Measurements from ENCODE around the gene EZH2.

The EZH2 gene

DNA sequence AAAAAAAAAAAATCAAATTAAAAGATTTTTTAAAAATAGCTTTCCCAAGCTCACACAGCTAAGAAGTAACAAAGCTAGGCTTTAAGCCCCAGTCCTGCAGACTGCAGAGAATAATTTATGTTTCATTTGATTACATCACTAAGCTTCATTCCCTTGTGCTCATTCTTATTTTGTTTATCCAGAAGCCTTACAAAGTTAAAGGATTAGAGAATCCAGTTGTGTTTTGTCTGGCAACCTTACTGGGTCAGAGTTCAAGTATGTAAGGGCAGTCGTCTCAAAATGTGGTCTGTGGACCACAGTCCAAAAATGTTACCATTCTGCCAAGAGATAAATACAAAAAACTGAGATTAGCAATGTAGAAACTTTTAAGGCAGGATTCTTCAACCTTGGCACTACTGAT lies 32.1 kb upstream of the EZH2 start:
- Histone ChIP-seq H3K9me3 (ENCODE audit: control insufficient read depth in 2 of 2, low read length in 2 of 2) (no peaks in the 10 kb centered on the region), H3K36me3 (ENCODE audit: control insufficient read depth in 2 of 2, insufficient read depth in 2 of 2, low read length in 2 of 2) (no peaks in the 10 kb centered on the region), H3K9ac (ENCODE audit: low read length in 2 of 2) (no peak overlapping the region), H3K27ac (ENCODE audit: low read length) (no peak overlapping the region), H3K4me1 (ENCODE audit: control insufficient read depth, insufficient read depth, low read length) (no peaks in the 10 kb centered on the region), H3K27me3 (ENCODE audit: control insufficient read depth in 1 of 2, insufficient read depth in 2 of 2, low read length in 2 of 2) (no peaks in the 10 kb centered on the region), H3K4me3 (ENCODE audit: low read length in 2 of 2) (no peak overlapping the region)

DNA sequence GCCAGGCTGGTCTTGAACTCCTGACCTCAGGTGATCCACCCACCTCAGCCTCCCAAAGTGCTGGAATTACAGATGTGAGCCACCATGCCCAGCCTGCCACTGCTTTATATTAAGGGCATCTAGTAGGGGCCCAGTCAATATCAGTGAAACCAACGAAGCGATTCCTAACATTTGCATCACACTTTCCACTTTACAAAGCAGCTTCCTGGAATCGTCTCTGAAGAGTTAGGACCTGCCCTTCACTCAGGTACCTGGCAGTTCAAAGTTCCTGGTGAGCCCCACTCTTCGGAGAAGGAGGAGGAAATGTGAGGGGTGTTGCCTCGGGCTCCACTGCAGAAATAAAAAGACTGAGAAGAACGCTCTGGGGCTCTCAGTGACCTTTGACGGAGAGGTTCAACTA lies 31.1 kb upstream of the EZH2 start:
- no peaks in the 10 kb centered on the region for H3K27me3 ChIP-seq (ENCODE audit: control insufficient read depth in 1 of 2, insufficient read depth in 2 of 2, low read length in 2 of 2)
- no peaks in the 10 kb centered on the region for H3K9me3 ChIP-seq (ENCODE audit: control insufficient read depth in 2 of 2, low read length in 2 of 2)
- no peak overlapping the region for H3K27ac ChIP-seq (ENCODE audit: low read length)
- H3K36me3 ChIP-seq (ENCODE audit: control insufficient read depth in 2 of 2, insufficient read depth in 2 of 2, low read length in 2 of 2), result no peaks in the 10 kb centered on the region
- no peak overlapping the region for H3K9ac ChIP-seq (ENCODE audit: low read length in 2 of 2)
- no peak overlapping the region for H3K4me3 ChIP-seq (ENCODE audit: low read length in 2 of 2)
- no peaks in the 10 kb centered on the region for H3K4me1 ChIP-seq (ENCODE audit: control insufficient read depth, insufficient read depth, low read length)

DNA sequence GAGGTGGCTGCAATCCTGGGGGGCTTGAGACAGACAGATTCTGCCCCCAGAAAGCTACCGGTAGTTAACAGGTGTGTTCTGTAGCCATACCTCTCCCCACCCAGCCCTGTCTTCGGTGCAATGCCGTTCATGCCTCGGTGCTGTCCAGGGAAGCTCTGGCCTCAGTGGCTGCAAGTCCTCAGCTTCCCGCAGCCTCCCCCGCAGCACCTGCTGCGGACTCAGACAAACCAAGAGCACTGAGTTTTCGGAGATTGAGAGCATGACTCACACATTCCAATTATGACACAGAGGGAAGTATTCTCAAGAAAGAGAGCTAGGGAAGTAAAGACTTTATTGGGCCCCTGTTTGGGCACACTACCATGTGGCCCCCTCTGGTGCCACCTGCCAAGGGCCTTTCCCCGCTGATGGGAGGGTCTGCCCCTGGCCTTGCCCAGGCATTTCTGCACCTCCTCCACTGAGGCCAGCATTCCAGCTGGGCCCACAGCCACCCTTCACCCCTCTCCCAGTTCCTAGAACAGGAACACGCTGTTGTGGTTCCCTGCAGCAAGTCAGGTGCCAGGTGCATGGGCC lies 30.2 kb upstream of the EZH2 start:
- no peak overlapping the region for H3K4me3 ChIP-seq (ENCODE audit: low read length in 2 of 2)
- no peaks in the 10 kb centered on the region for H3K4me1 ChIP-seq (ENCODE audit: control insufficient read depth, insufficient read depth, low read length)
- peaks cover 0 to 2% of the 10 kb centered on the region in 2 donors for H3K27me3 ChIP-seq (ENCODE audit: control insufficient read depth in 1 of 2, insufficient read depth in 2 of 2, low read length in 2 of 2)
- no peaks in the 10 kb centered on the region for H3K9me3 ChIP-seq (ENCODE audit: control insufficient read depth in 2 of 2, low read length in 2 of 2)
- no peak overlapping the region for H3K27ac ChIP-seq (ENCODE audit: low read length)
- no peak overlapping the region for H3K9ac ChIP-seq (ENCODE audit: low read length in 2 of 2)
- no peaks in the 10 kb centered on the region for H3K36me3 ChIP-seq (ENCODE audit: control insufficient read depth in 2 of 2, insufficient read depth in 2 of 2, low read length in 2 of 2)

DNA sequence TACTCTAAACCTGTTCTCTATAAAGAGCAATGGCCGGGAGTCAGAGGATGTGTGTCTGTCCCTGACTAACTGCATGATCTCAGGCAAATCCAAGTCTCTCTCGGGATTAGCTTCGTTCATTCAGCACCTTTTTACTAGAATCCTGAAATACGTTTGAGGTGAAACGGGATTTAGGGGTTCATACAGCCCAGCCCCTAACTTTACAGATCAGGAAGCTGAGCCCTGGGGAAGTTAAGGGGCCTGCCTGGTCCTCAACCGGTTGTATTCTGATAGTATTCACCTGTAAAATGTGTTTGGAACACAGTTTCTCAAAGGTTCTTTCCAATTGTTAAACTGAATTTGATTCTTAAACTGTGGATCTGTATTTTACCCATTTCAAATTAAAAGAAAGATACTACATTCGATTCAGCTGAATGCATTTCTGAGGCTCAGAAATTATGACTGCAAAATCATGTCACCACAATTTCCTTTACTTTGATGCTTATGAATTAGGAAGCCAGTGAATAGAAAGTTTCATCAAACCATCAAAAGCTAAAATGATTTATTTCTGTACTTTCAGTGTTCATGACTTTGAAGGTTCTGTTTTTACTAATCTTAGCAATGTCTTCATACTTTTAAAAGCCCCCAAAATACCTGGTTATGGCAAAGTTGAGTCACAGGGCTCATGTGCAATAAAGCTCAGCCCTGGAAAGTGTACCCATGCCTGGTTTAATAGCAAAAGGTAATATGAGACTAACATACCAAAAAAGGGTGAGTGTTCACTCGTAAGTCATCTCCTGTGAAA lies 28.9 kb upstream of the EZH2 start:
- Histone ChIP-seq H3K36me3 (ENCODE audit: control insufficient read depth in 2 of 2, insufficient read depth in 2 of 2, low read length in 2 of 2) (no peaks in the 10 kb centered on the region), H3K4me3 (ENCODE audit: low read length in 2 of 2) (no peak overlapping the region), H3K27ac (ENCODE audit: low read length) (no peak overlapping the region), H3K27me3 (ENCODE audit: control insufficient read depth in 1 of 2, insufficient read depth in 2 of 2, low read length in 2 of 2) (peaks cover 8 to 10% of the 10 kb centered on the region in 2 donors), H3K9ac (ENCODE audit: low read length in 2 of 2) (no peak overlapping the region), H3K9me3 (ENCODE audit: control insufficient read depth in 2 of 2, low read length in 2 of 2) (no peaks in the 10 kb centered on the region), H3K4me1 (ENCODE audit: control insufficient read depth, insufficient read depth, low read length) (no peaks in the 10 kb centered on the region)

DNA sequence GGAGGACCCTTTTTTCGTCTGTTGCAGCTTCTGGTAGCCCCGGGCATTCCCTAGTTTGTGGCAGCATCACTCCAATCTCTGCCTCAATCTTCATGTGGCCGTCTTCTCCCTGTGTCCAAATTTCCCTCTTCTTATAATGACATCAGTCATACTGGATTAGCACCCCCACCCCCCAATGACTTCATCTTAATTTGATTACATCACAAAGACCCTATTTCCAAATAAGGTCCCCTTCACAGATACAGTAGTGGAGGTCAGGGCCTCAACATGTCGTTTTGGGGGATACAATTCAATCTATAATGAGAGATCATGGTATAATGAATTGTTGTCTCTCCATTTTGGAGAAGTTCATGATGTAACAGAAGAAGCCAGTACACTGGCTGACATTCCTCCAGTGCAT lies 28.1 kb upstream of the EZH2 start:
- no peaks in the 10 kb centered on the region for H3K36me3 ChIP-seq (ENCODE audit: control insufficient read depth in 2 of 2, insufficient read depth in 2 of 2, low read length in 2 of 2)
- no peaks in the 10 kb centered on the region for H3K4me1 ChIP-seq (ENCODE audit: control insufficient read depth, insufficient read depth, low read length)
- no peak overlapping the region for H3K9ac ChIP-seq (ENCODE audit: low read length in 2 of 2)
- peaks cover 8 to 12% of the 10 kb centered on the region in 2 donors for H3K27me3 ChIP-seq (ENCODE audit: control insufficient read depth in 1 of 2, insufficient read depth in 2 of 2, low read length in 2 of 2)
- no peaks in the 10 kb centered on the region for H3K9me3 ChIP-seq (ENCODE audit: control insufficient read depth in 2 of 2, low read length in 2 of 2)
- no peak overlapping the region for H3K27ac ChIP-seq (ENCODE audit: low read length)
- no peak overlapping the region for H3K4me3 ChIP-seq (ENCODE audit: low read length in 2 of 2)

DNA sequence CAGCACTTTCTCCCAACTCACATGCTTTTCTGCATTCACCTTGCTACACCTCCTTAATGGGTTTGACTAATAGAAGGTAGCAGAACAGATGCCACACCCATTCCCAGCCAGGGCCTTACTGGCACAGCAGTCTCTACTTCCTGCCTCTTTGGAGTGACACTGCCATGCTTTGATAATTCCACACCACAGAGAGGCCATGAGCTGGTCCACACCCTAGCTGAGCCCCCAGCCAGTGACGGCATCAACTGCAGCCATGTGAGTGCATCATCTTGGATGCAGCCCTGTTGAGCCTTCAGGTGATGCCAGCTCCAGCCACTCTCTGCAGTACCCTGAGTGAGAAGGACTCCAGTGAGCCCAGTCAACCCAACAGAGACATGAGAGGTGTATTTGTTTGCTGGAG lies 27.5 kb upstream of the EZH2 start:
- no peak overlapping the region for H3K27ac ChIP-seq (ENCODE audit: low read length)
- no peaks in the 10 kb centered on the region for H3K4me1 ChIP-seq (ENCODE audit: control insufficient read depth, insufficient read depth, low read length)
- H3K4me3 ChIP-seq (ENCODE audit: low read length in 2 of 2), result no peak overlapping the region
- peaks cover 8 to 12% of the 10 kb centered on the region in 2 donors for H3K27me3 ChIP-seq (ENCODE audit: control insufficient read depth in 1 of 2, insufficient read depth in 2 of 2, low read length in 2 of 2)
- no peaks in the 10 kb centered on the region for H3K36me3 ChIP-seq (ENCODE audit: control insufficient read depth in 2 of 2, insufficient read depth in 2 of 2, low read length in 2 of 2)
- H3K9ac ChIP-seq (ENCODE audit: low read length in 2 of 2), result no peak overlapping the region
- no peaks in the 10 kb centered on the region for H3K9me3 ChIP-seq (ENCODE audit: control insufficient read depth in 2 of 2, low read length in 2 of 2)

DNA sequence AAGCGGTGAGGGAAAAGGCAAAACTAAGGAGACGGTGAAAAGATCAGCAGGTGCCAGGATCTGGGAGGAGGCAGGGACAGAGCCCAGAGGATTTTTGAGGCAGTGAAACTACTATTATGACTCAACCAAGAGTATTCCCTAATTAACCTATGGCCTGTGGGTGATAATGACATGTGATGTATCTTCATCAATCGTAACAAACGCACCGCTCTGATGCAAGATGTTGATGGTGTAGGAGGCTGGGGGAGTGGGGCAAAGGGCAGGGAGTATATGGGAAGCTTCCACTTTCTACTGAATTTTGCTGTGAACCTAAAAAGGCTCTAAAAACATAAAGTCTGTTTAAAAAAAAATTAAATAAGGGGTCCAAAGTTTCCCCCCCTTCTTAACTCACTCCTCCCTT lies 25.5 kb upstream of the EZH2 start:
- Histone ChIP-seq H3K9me3 (ENCODE audit: control insufficient read depth in 2 of 2, low read length in 2 of 2) (no peaks in the 10 kb centered on the region), H3K27ac (ENCODE audit: low read length) (no peak overlapping the region), H3K4me1 (ENCODE audit: control insufficient read depth, insufficient read depth, low read length) (no peaks in the 10 kb centered on the region), H3K27me3 (ENCODE audit: control insufficient read depth in 1 of 2, insufficient read depth in 2 of 2, low read length in 2 of 2) (peaks cover 8 to 12% of the 10 kb centered on the region in 2 donors), H3K36me3 (ENCODE audit: control insufficient read depth in 2 of 2, insufficient read depth in 2 of 2, low read length in 2 of 2) (no peaks in the 10 kb centered on the region), H3K4me3 (ENCODE audit: low read length in 2 of 2) (no peak overlapping the region), H3K9ac (ENCODE audit: low read length in 2 of 2) (no peak overlapping the region)

DNA sequence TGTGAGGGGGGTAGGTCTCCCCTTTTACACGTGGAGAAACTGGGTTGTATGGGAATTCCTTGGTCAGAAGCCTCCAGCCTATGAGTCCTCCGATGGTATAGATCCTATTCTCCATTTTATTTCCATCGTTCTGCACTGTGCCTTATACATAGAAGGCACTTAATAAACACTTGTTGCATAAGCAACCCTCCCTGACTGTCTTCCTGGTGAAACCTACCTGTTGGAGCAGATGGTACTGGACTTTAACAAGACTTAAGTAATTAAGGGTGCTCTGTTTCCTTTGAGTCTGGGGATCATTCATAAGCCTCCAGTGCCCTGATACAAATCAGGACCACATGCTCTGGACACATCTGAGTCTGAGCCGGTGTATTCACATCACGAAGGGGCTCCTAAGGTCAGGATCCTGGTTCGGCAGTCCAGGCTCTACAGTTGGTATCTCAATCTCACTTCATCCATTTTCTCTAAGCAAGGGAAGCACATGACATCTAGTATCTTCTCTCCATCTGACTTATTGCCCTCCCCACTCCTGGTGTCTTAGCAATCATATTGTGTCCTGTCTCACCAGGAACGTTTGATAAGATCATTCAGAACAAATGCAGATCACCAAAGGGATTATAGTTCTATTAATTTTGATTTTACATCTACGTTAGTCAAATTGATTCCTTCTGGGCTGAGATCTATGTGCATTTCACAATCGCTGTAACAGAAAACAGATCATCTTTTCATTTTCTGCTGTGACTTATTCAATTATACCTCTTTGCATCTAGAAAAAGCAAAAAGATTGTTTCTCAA lies 22.8 kb upstream of the EZH2 start:
- no peak overlapping the region for H3K27ac ChIP-seq (ENCODE audit: low read length)
- H3K9me3 ChIP-seq (ENCODE audit: control insufficient read depth in 2 of 2, low read length in 2 of 2), result no peaks in the 10 kb centered on the region
- H3K27me3 ChIP-seq (ENCODE audit: control insufficient read depth in 1 of 2, insufficient read depth in 2 of 2, low read length in 2 of 2), result peaks cover 8 to 12% of the 10 kb centered on the region in 2 donors
- H3K4me3 ChIP-seq (ENCODE audit: low read length in 2 of 2), result no peak overlapping the region
- no peaks in the 10 kb centered on the region for H3K36me3 ChIP-seq (ENCODE audit: control insufficient read depth in 2 of 2, insufficient read depth in 2 of 2, low read length in 2 of 2)
- H3K4me1 ChIP-seq (ENCODE audit: control insufficient read depth, insufficient read depth, low read length), result no peaks in the 10 kb centered on the region
- H3K9ac ChIP-seq (ENCODE audit: low read length in 2 of 2), result no peak overlapping the region

DNA sequence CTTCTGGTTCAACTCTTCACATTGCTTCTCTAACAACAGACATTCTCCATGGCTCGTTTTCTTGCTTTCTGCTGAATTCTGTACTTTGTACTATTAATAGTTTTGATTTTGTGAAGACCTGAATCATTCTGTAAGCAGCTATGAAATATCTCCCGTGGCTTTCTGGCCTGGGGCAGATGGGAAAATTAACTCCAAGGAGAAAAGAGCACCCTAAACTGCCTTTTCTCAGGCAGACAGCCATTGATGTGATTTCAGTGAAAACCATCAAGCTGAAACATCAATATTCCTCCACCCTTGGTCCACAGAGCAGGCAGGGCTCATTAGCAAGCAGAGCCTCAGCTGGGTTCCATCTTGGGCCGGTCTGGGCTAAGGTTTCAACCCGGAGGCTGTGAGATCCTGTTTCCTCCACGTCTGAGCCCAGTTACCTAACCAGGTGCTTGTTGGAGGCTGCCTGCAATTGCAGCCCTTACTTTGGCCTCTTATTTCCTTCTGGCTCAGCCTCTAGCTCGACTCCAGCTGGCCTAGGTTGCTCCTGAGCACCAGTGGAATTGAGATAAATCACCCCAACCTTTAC lies 21.1 kb upstream of the EZH2 start:
- Histone ChIP-seq H3K4me3 (ENCODE audit: low read length in 2 of 2) (no peak overlapping the region), H3K27me3 (ENCODE audit: control insufficient read depth in 1 of 2, insufficient read depth in 2 of 2, low read length in 2 of 2) (peaks cover 8 to 12% of the 10 kb centered on the region in 2 donors), H3K9ac (ENCODE audit: low read length in 2 of 2) (no peak overlapping the region), H3K4me1 (ENCODE audit: control insufficient read depth, insufficient read depth, low read length) (no peaks in the 10 kb centered on the region), H3K9me3 (ENCODE audit: control insufficient read depth in 2 of 2, low read length in 2 of 2) (no peaks in the 10 kb centered on the region), H3K27ac (ENCODE audit: low read length) (no peak overlapping the region), H3K36me3 (ENCODE audit: control insufficient read depth in 2 of 2, insufficient read depth in 2 of 2, low read length in 2 of 2) (no peaks in the 10 kb centered on the region)

DNA sequence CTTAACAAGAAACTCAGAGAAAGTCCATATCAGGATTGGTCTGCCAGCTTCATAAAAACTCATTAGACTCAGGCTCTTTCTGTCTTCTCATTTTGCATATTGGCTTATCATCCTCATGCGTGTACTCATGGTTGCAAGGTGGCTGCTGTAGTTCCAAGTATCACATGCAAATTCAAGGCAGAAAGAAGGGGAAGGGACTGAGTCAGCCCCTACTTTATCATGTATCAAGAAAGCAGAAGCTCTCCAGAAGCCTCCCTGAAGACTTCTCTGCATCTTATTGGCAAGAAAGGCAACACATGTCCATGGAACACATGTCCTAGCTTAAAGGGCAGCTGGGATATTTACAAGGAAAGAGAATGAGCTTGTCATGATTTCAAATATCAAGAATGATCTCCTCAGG lies 19.4 kb upstream of the EZH2 start:
- no peaks in the 10 kb centered on the region for H3K9me3 ChIP-seq (ENCODE audit: control insufficient read depth in 2 of 2, low read length in 2 of 2)
- H3K27ac ChIP-seq (ENCODE audit: low read length), result no peak overlapping the region
- no peak overlapping the region for H3K9ac ChIP-seq (ENCODE audit: low read length in 2 of 2)
- H3K36me3 ChIP-seq (ENCODE audit: control insufficient read depth in 2 of 2, insufficient read depth in 2 of 2, low read length in 2 of 2), result no peaks in the 10 kb centered on the region
- no peaks in the 10 kb centered on the region for H3K4me1 ChIP-seq (ENCODE audit: control insufficient read depth, insufficient read depth, low read length)
- H3K4me3 ChIP-seq (ENCODE audit: low read length in 2 of 2), result no peak overlapping the region
- peaks cover 0 to 11% of the 10 kb centered on the region in 2 donors for H3K27me3 ChIP-seq (ENCODE audit: control insufficient read depth in 1 of 2, insufficient read depth in 2 of 2, low read length in 2 of 2)

Data from stomach smooth muscle (tissue), 2 donors.